HL-60/S4 (cell line): ENCODE results near the gene SVOP.

Experiments
- in situ Hi-C: fragments of 300-500 bp; cut with MboI; formaldehyde crosslinking; loops from 2 replicates; pipeline ENCODE4 v1.14.3; 2022; ENCODE audit warnings: low sequenced_read_pairs

The SVOP gene

GRCh38 chr12:108940138-108940537, 80.7 kb downstream of the SVOP start:
- in situ Hi-C loops, result no loop called here

- in situ Hi-C loops, result no loop called here
These were observed 81.3 kb downstream of the SVOP start for GRCh38 chr12:108939594-108939993.

- in situ Hi-C loops, result no loop called here
These were observed 82.5 kb downstream of the SVOP start for GRCh38 chr12:108938247-108938924.

GRCh38 chr12:108935159-108935763, 85.6 kb downstream of the SVOP start:
- in situ Hi-C loops, result no loop called here

GRCh38 chr12:108933949-108934348, 86.9 kb downstream of the SVOP start:
- in situ Hi-C loops, result no loop called here

- in situ Hi-C loops, result no loop called here
These were observed 90.1 kb downstream of the SVOP start for GRCh38 chr12:108930756-108931155.

GRCh38 chr12:108930155-108930554, 90.7 kb downstream of the SVOP start:
- in situ Hi-C loops, result no loop called here

GRCh38 chr12:108928695-108929094, 92.2 kb downstream of the SVOP start:
- in situ Hi-C loops, result no loop called here

- in situ Hi-C loops, result no loop called here
These were observed 98.0 kb downstream of the SVOP start for GRCh38 chr12:108922918-108923317.

- in situ Hi-C loops, result no loop called here
These were observed 98.9 kb downstream of the SVOP start for GRCh38 chr12:108921946-108922345.

- in situ Hi-C loops, result no loop called here
These were observed 101.8 kb downstream of the SVOP start for GRCh38 chr12:108918960-108919642.

- in situ Hi-C loops, result no loop called here
These were observed 102.7 kb downstream of the SVOP start for GRCh38 chr12:108918206-108918605.

- in situ Hi-C loops, result no loop called here
These were observed 104.5 kb downstream of the SVOP start for GRCh38 chr12:108916336-108916735.

- in situ Hi-C loops, result no loop called here
These were observed 105.2 kb downstream of the SVOP start for GRCh38 chr12:108915632-108916133.

- in situ Hi-C loops, result no loop called here
These were observed 106.7 kb downstream of the SVOP start for GRCh38 chr12:108914121-108914531.

GRCh38 chr12:108912361-108912760, 108.5 kb downstream of the SVOP start:
- in situ Hi-C loops, result no loop called here

GRCh38 chr12:108911915-108912314, 109.0 kb downstream of the SVOP start:
- in situ Hi-C loops, result no loop called here

- in situ Hi-C loops, result no loop called here
These were observed 110.5 kb downstream of the SVOP start for GRCh38 chr12:108910336-108910735.

- in situ Hi-C loops, result no loop called here
These were observed 113.0 kb downstream of the SVOP start for GRCh38 chr12:108907839-108908351.

- in situ Hi-C loops, result no loop called here
These were observed 113.9 kb downstream of the SVOP start for GRCh38 chr12:108906971-108907370.

GRCh38 chr12:108905725-108906124, 115.1 kb downstream of the SVOP start:
- in situ Hi-C loops, result no loop called here

- in situ Hi-C loops, result no loop called here
These were observed 121.7 kb downstream of the SVOP start for GRCh38 chr12:108899145-108899544.
